Esophagus squamous epithelium (tissue), 5 donors: ENCODE data around the gene ITGAL. TPM values are rescaled to one million over a fixed set of nuclear protein-coding genes. Genes with fewer than 3 reads are reported as not detected.

ENCODE experiments used
- DNase-seq: peaks from one replicate; lab custom pipeline; 2025; lab: John Stamatoyannopoulos, UW
- H3K27ac ChIP-seq, 4 donors: fragments of 200-600 bp; sonication (generic); one replicate each; pipeline ENCODE4 v1.5.1; 2016 to 2019; ENCODE audit warnings: mild to moderate bottlenecking in 1 of 4
- H3K27me3 ChIP-seq, 4 donors: fragments of 200-600 bp; sonication (generic); 1 replicate in 3 of 4; 2 replicates in 1 of 4; pipeline versions ENCODE4 v1.5.1 to v1.6.0; 2017 to 2021; ENCODE audit warnings: antibody characterized with exemption in 1 of 4
- H3K36me3 ChIP-seq, 3 donors: fragments of 200-600 bp; sonication (generic); one replicate each; pipeline ENCODE4 v1.5.1; 2016 to 2019
- H3K4me1 ChIP-seq, 3 donors: fragments of 200-600 bp; sonication (generic); one replicate each; pipeline ENCODE4 v1.5.1; 2017 to 2019
- H3K4me3 ChIP-seq, 4 donors: fragments of 200-600 bp; sonication (generic); 1 replicate in 3 of 4; 2 replicates in 1 of 4; pipeline ENCODE4 v1.5.1; 2016 to 2019; ENCODE audit warnings: mild to moderate bottlenecking in 2 of 4, moderate library complexity in 1 of 4
- H3K9me3 ChIP-seq, 3 donors: fragments of 200-600 bp; sonication (generic); one replicate each; pipeline ENCODE4 v1.5.1; 2016 to 2019
- POLR2A ChIP-seq, 4 donors: fragments of 450-650 bp; IDR thresholded peaks; one replicate each; pipeline ENCODE4 v1.6.1; 2017; ENCODE audit warnings: antibody characterized with exemption in 4 of 4, mild to moderate bottlenecking in 4 of 4, moderate library complexity in 3 of 4
- WGBS, 2 donors: methylation state at CpG; one replicate each; pipeline ENCODE4 v1.1.5; 2018; 5-methylcytosine and 5-hydroxymethylcytosine counted together
- intact Hi-C: fragments of 100-400 bp; cut with DNase I; formaldehyde crosslinking; loops from one replicate; pipeline ENCODE4 v1.15.0; 2022
- small RNA-seq, 4 donors: library from RNA; depleted of rRNA; stranded (forward); fragments of <200 nt; gene quantifications; one replicate each; pipeline ENCODE3, GENCODE V24; 2016
- total RNA-seq, 4 donors: library from RNA; depleted of rRNA; stranded (reverse); fragments of >200 nt; gene quantifications; one replicate each; pipeline ENCODE4 v1.1.0, GENCODE V29; 2016
- TF ChIP-seq, protein P1 (sequence below), 6 experiments: fragments of 450-650 bp in 4 of 6; fragments of 200-600 bp in 2 of 6; sonication (generic) in 2 of 6; IDR thresholded peaks; one replicate each; pipeline ENCODE4 v1.5.1; 2016 to 2019; ENCODE audit warnings: antibody characterized with exemption in 6 of 6, mild to moderate bottlenecking in 4 of 6, moderate library complexity in 4 of 6
- donor health status: DM: yes; HTN: yes; CAD: no.

The ITGAL gene
- total RNA-seq, 4 donors from 2014 or later = 1.3 to 4.4 (median 2.4) TPM

- TF ChIP-seq POLR2A (IDR thresholded peaks at IDR 0.05) = no peak
- TF ChIP-seq, protein P1, sequence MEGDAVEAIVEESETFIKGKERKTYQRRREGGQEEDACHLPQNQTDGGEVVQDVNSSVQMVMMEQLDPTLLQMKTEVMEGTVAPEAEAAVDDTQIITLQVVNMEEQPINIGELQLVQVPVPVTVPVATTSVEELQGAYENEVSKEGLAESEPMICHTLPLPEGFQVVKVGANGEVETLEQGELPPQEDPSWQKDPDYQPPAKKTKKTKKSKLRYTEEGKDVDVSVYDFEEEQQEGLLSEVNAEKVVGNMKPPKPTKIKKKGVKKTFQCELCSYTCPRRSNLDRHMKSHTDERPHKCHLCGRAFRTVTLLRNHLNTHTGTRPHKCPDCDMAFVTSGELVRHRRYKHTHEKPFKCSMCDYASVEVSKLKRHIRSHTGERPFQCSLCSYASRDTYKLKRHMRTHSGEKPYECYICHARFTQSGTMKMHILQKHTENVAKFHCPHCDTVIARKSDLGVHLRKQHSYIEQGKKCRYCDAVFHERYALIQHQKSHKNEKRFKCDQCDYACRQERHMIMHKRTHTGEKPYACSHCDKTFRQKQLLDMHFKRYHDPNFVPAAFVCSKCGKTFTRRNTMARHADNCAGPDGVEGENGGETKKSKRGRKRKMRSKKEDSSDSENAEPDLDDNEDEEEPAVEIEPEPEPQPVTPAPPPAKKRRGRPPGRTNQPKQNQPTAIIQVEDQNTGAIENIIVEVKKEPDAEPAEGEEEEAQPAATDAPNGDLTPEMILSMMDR (IDR thresholded peaks at IDR 0.05) = no peak
- no peaks in the 10 kb centered on the region for H3K9me3 ChIP-seq
- peaks cover 27 to 59% (median 36%) of the 10 kb centered on the region in 3 donors for H3K4me1 ChIP-seq
- H3K27me3 ChIP-seq = no peaks in the 10 kb centered on the region
- H3K36me3 ChIP-seq = peaks cover 0 to 6% (median 0%) of the 10 kb centered on the region in 3 donors
- DNase-seq = no peak
- intact Hi-C loops = no loop called here
- peak overlapping the region; percentile 60 to 87 (median 73) for H3K4me3 ChIP-seq
- peak overlapping the region; percentile 91 to 99 (median 96) for H3K27ac ChIP-seq
- 15 to 34% methylated on average over 5 to 10 of the region's 22 CpGs for WGBS, 2 donors
These were observed 98.3 kb downstream of the ITGAL start for GRCh38 chr16:30570636-30571444.

DNA sequence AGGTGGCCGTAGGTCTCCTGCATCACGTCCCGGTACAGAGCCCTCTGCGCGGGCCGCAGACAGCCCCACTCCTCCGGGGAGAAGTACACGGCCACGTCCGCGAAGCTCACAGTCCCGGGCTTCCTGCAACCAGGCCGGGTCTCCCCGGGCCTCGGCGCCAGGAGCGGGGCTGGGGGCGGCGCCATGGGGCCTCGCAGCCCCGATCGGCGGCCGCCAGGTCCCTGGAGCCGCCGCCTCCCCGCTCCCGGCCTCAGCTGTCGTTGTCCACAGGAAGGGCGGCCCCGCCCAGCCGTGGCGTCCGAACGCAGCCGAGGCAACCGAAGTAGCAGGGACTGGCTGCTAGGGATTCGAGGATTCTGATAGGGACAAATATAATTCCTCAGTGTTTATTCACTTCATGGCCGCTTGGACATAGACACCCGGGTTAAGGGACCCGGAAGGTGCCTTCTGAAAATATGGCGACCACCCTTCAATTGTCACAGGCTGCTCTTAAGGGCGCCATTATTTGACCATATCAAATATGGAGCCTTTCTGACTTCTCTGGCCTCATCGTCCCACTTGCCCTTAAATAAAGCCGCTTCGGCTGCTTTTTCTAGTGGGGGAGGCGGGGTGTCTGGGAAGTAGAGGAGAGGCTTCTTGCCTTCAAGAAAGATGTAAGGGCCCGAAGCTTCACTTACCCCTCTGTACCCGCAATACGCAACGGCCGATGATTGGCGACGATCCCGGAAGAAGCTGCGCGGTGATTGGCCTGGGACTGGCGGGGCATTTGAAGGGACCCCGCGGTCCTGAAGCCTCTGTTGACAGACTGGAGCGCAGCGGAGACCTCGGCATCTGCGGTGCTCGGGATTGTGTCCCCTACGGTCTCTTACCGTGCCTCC, 99.1 kb downstream of the ITGAL start, which contains the start of gene ZNF688:
TSS of gene ZNF688 (minus strand) at position 270 of the 878 bp plus-strand sequence. CDS start at position 185, 85 bp downstream.
- H3K27ac ChIP-seq = peak within 1 kb of the TSS; percentile 91 to 99 (median 96)
- H3K4me3 ChIP-seq = peak within 1 kb of the TSS; percentile 60 to 87 (median 73)
- peaks cover 27 to 59% (median 36%) of the 10 kb centered on the region in 3 donors for H3K4me1 ChIP-seq
- peaks cover 0 to 11% (median 0%) of the 10 kb centered on the region in 3 donors for H3K36me3 ChIP-seq
- H3K27me3 ChIP-seq = no peaks in the 10 kb centered on the region
- peak in 3 of 4 donors; percentile 12 to 65 (median 48) for TF ChIP-seq POLR2A (IDR thresholded peaks at IDR 0.05)
- TF ChIP-seq, protein P1 (IDR thresholded peaks at IDR 0.05) = peak in 3 of 6 experiments; percentile 4 to 24 (median 6)
- intact Hi-C loops = no loop called here
- DNase-seq = peak; percentile 92
- WGBS, 2 donors = 0 to 1% methylated on average over 4 to 26 of the region's 67 CpGs
- no peaks in the 10 kb centered on the region for H3K9me3 ChIP-seq

Small RNA genes within 50 kb of the gene (small RNA-seq; reads per million reads assigned to genes)
- gene MIR4518 = 0 reads per million in 4 donors
- 0 reads per million in 4 donors for gene RF00019
- 0 reads per million in 4 donors for gene RNU7-61P

Other genes starting within 250 kb of the ITGAL start
- 1 to 10 TPM in 2 of 4 donors, under 1 TPM in 1, not detected in 1; 0.94 to 4.2 (median 2.4) TPM for gene NPIPB13, start 224.3 kb upstream of the ITGAL start, total RNA-seq
- gene CD2BP2, start 117.4 kb upstream of the ITGAL start, total RNA-seq = 10 to 100 TPM; 21.9 to 38.0 (median 28.5) TPM
- 10 to 100 TPM; 21.9 to 33.9 (median 26.1) TPM for gene TBC1D10B, start 102.2 kb upstream of the ITGAL start, total RNA-seq
- gene MYL11, start 97.9 kb upstream of the ITGAL start, total RNA-seq = not detected
- 1 to 10 TPM; 1.2 to 7.1 (median 2.7) TPM for gene SEPTIN1, start 90.2 kb upstream of the ITGAL start, total RNA-seq
- gene ZNF48, start 77.3 kb upstream of the ITGAL start, total RNA-seq = 1 to 10 TPM; 2.8 to 5.9 (median 4.5) TPM
- gene ZNF771, start 65.1 kb upstream of the ITGAL start, total RNA-seq = 10 to 100 TPM in 1 of 4 donors, 1 to 10 TPM in 3; 3.7 to 15.1 (median 7.0) TPM
- 10 to 100 TPM in 3 of 4 donors, 1 to 10 TPM in 1; 7.4 to 28.6 (median 22.7) TPM for gene DCTPP1, start 42.7 kb upstream of the ITGAL start, total RNA-seq
- gene SEPHS2, start 26.9 kb upstream of the ITGAL start, total RNA-seq = 10 to 100 TPM; 17.7 to 23.5 (median 19.7) TPM
- gene ZNF768, start 53.8 kb downstream of the ITGAL start, total RNA-seq = 10 to 100 TPM; 13.6 to 24.5 (median 20.6) TPM
- 10 to 100 TPM in 1 of 4 donors, 1 to 10 TPM in 3; 7.2 to 12.4 (median 8.3) TPM for gene ZNF747, start 62.1 kb downstream of the ITGAL start, total RNA-seq
- gene ZNF764, start 85.6 kb downstream of the ITGAL start, total RNA-seq = 1 to 10 TPM; 4.7 to 8.3 (median 7.2) TPM
- 10 to 100 TPM in 2 of 4 donors, 1 to 10 TPM in 2; 5.4 to 15.3 (median 10.2) TPM for gene ZNF688, start 99.0 kb downstream of the ITGAL start, total RNA-seq
- 10 to 100 TPM in 1 of 4 donors, 1 to 10 TPM in 3; 2.7 to 10.9 (median 5.6) TPM for gene ZNF785, start 113.0 kb downstream of the ITGAL start, total RNA-seq
- 1 to 10 TPM; 2.0 to 6.7 (median 3.8) TPM for gene ZNF689, start 137.6 kb downstream of the ITGAL start, total RNA-seq
- gene PRR14, start 178.2 kb downstream of the ITGAL start, total RNA-seq = 10 to 100 TPM; 16.6 to 21.8 (median 20.3) TPM
- 10 to 100 TPM; 22.3 to 80.2 (median 45.3) TPM for gene FBRS, start 185.7 kb downstream of the ITGAL start, total RNA-seq
- 10 to 100 TPM; 10.7 to 39.6 (median 26.1) TPM for gene SRCAP, start 226.4 kb downstream of the ITGAL start, total RNA-seq